Natural killer cell (primary cell): ENCODE results near the gene IL19. TPM values are rescaled to one million over a fixed set of nuclear protein-coding genes. Genes with fewer than 3 reads are reported as not detected.

Source experiments
- ATAC-seq, 3 donors: fragments of 150-1000 bp in 2 of 3; fragments of 200-7000 bp in 1 of 3; cut with Tn5 transposase; 1 replicate in 1 of 3; 2 replicates in 2 of 3; pipeline ENCODE4 v1.10.0; 2021; ENCODE audit warnings: mild to moderate bottlenecking in 2 of 3, moderate library complexity in 2 of 3
- DNase-seq, 2 donors: peaks; one replicate each; pipeline versions ENCODE4 v3.0.0 to v3.0.0-alpha.2; 2013 to 2021; ENCODE audit warnings: mixed read lengths in 1 of 2
- H3K27ac ChIP-seq: one replicate; pipeline ENCODE4 v1.5.1; 2013; ENCODE audit warnings: mild to moderate bottlenecking, low read length
- H3K27me3 ChIP-seq: one replicate; pipeline ENCODE4 v1.6.1; 2013; ENCODE audit warnings: low read length; ENCODE audit not compliant: control insufficient read depth, insufficient read depth
- H3K36me3 ChIP-seq: one replicate; pipeline ENCODE4 v1.6.1; 2013; ENCODE audit warnings: low read length; ENCODE audit not compliant: control insufficient read depth, insufficient read depth
- H3K4me1 ChIP-seq: one replicate; pipeline ENCODE4 v1.6.1; 2013; ENCODE audit warnings: low read length; ENCODE audit not compliant: control insufficient read depth, insufficient read depth
- H3K4me3 ChIP-seq: one replicate; pipeline ENCODE4 v1.5.1; 2013; ENCODE audit warnings: low read length
- H3K9me3 ChIP-seq: one replicate; pipeline ENCODE4 v1.6.1; 2013; ENCODE audit warnings: low read length; ENCODE audit not compliant: control insufficient read depth, insufficient read depth
- H3K27ac Mint-ChIP-seq, 2 donors: one replicate each; pipeline ENCODE4 v1.8.0; 2022; ENCODE audit warnings: mild to moderate bottlenecking in 2 of 2, mixed read lengths in 2 of 2, moderate library complexity in 1 of 2
- H3K27me3 Mint-ChIP-seq, 2 donors: one replicate each; pipeline ENCODE4 v1.8.0; 2022; ENCODE audit warnings: low read depth in 2 of 2, mixed read lengths in 2 of 2
- H3K36me3 Mint-ChIP-seq: one replicate; pipeline ENCODE4 v1.8.0; 2022; ENCODE audit warnings: mixed read lengths
- H3K4me1 Mint-ChIP-seq, 2 donors: one replicate each; pipeline ENCODE4 v1.8.0; 2022; ENCODE audit warnings: mixed read lengths in 2 of 2
- H3K4me3 Mint-ChIP-seq: one replicate; pipeline ENCODE4 v1.8.0; 2022; ENCODE audit warnings: mild to moderate bottlenecking, moderate library complexity, mixed read lengths
- H3K9me3 Mint-ChIP-seq, 2 donors: one replicate each; pipeline ENCODE4 v1.8.0; 2022; ENCODE audit warnings: mixed read lengths in 2 of 2
- WGBS: methylation state at CpG from one replicate; pipeline ENCODE4 v1.1.7; 2013; ENCODE audit warnings: missing lambda C conversion rate; ENCODE audit not compliant: insufficient coverage; 5-methylcytosine and 5-hydroxymethylcytosine counted together
- intact Hi-C: fragments of 100-400 bp; cut with micrococcal nuclease; formaldehyde crosslinking; loops from one replicate; pipeline ENCODE4 v1.14.2; 2022
- total RNA-seq, 4 donors: library from RNA; stranded (reverse); fragments of 120-200 nt in 1 of 4; gene quantifications; one replicate each; pipeline versions ENCODE4 v1.2.3 to v1.2.4, GENCODE V29; 2013 to 2022
- TF ChIP-seq, protein P1 (sequence below): fragments of 200-600 bp; IDR thresholded peaks from one replicate; pipeline ENCODE4 v1.8.0; 2022; ENCODE audit warnings: antibody characterized with exemption

IL19 gene, protein sequence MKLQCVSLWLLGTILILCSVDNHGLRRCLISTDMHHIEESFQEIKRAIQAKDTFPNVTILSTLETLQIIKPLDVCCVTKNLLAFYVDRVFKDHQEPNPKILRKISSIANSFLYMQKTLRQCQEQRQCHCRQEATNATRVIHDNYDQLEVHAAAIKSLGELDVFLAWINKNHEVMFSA
- total RNA-seq, result not detected
- total RNA-seq (2013), result 0.09 TPM

DNA sequence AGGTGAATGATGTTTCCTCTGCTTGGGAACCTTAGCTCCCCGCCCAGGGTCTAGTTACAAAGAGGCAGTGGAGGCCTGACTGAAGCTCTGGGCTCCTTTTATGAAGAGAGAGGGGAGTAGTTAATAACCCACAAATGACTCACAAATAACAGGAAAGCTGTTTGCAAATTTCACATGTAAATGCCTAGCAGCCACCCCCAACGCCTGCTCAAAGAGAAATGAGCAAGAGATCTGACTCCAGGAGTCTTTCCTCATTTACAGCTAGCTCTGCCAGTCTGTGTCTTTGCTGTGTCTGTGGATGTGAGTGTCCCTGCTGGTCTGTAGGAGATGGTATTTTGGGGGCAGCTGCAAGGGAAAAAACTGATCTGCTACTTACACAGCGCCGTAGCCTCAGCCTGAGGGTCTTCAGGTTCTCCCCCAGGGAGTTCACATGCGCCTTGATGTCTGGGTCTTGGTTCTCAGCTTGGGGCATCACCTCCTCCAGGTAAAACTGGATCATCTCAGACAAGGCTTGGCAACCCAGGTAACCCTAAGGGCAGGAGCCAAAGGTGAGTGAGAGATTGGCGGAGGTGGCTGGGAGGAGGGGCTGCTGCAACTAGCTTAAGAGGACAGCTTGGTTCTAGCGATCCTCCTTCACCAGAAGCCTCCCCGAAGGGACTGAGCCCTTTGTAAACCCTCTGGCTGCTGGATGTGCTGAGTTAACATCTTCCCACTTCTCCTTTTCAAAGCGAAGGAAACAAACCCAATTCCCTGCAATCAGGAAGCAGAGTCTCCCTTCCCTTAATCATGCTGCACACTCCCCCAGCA is at the start of gene IL19:
IL19 (plus strand) TSS at position 243 of the 807 bp plus-strand sequence. CDS start 65,890 bp downstream, outside the sequence.
- Histone ChIP-seq H3K4me3 (no peak within 1 kb of the TSS), H3K36me3 (no peaks in the 10 kb centered on the region)
- intact Hi-C loops, result no loop called here

DNA sequence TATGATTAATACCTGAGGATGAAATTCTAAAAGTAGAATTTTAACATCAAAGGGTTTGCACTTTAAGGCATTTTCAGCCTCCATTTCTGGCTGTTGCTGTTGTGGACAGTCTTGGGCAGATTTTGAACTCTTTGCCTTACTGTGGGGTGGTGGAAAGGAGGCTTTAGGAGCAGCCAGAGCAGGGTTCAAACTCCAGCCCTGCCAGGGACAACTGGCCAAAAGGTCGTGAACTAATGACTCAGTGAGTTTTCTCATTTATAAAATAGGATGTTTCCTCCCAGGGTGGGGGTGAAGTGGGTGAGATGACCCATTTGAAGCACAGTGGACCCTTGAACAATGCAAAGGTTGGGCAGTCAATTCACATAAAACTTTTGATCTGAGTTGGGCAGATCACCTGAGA is 49.1 kb upstream of the IL19 start:
- Histone ChIP-seq H3K36me3 (no peaks in the 10 kb centered on the region), H3K4me1 (peaks cover 64% of the 10 kb centered on the region), H3K27me3 (no peaks in the 10 kb centered on the region), H3K4me3 (no peak overlapping the region), H3K9me3 (no peaks in the 10 kb centered on the region), H3K27ac (no peak overlapping the region)
- Mint-ChIP-seq H3K9me3 (no peaks in the 10 kb centered on the region), H3K4me1 (peaks cover 66 to 80% of the 10 kb centered on the region in 2 donors), H3K27ac (peak overlapping the region in 1 of 2 donors; percentile 4), H3K27me3 (no peaks in the 10 kb centered on the region), H3K36me3 (no peaks in the 10 kb centered on the region), H3K4me3 (no peak overlapping the region)
- intact Hi-C loops, result no loop called here
- no peak for DNase-seq
- TF ChIP-seq, protein P1, sequence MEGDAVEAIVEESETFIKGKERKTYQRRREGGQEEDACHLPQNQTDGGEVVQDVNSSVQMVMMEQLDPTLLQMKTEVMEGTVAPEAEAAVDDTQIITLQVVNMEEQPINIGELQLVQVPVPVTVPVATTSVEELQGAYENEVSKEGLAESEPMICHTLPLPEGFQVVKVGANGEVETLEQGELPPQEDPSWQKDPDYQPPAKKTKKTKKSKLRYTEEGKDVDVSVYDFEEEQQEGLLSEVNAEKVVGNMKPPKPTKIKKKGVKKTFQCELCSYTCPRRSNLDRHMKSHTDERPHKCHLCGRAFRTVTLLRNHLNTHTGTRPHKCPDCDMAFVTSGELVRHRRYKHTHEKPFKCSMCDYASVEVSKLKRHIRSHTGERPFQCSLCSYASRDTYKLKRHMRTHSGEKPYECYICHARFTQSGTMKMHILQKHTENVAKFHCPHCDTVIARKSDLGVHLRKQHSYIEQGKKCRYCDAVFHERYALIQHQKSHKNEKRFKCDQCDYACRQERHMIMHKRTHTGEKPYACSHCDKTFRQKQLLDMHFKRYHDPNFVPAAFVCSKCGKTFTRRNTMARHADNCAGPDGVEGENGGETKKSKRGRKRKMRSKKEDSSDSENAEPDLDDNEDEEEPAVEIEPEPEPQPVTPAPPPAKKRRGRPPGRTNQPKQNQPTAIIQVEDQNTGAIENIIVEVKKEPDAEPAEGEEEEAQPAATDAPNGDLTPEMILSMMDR, result no peak
- 87% methylated on average over 1 of the region's 1 CpG for WGBS
- ATAC-seq, result no peak

More for the DNA sequence above, at the start of gene IL19:
- Mint-ChIP-seq H3K36me3 (no peaks in the 10 kb centered on the region), H3K27ac (peak within 1 kb of the TSS; percentile 41 to 73), H3K27me3 (peaks cover 10 to 16% of the 10 kb centered on the region in 2 donors), H3K4me3 (peak within 1 kb of the TSS; percentile 40), H3K4me1 (peaks cover 54 to 60% of the 10 kb centered on the region in 2 donors), H3K9me3 (no peaks in the 10 kb centered on the region)
- WGBS, result 69% methylated on average over 9 of the region's 9 CpGs
- H3K27ac ChIP-seq, result peak within 1 kb of the TSS; percentile 52
- no peaks in the 10 kb centered on the region for H3K9me3 ChIP-seq
- DNase-seq, result no peak
- TF ChIP-seq, protein P1, result no peak
- ATAC-seq, result no peak
- H3K4me1 ChIP-seq, result peaks cover 80% of the 10 kb centered on the region
- H3K27me3 ChIP-seq, result no peaks in the 10 kb centered on the region

DNA sequence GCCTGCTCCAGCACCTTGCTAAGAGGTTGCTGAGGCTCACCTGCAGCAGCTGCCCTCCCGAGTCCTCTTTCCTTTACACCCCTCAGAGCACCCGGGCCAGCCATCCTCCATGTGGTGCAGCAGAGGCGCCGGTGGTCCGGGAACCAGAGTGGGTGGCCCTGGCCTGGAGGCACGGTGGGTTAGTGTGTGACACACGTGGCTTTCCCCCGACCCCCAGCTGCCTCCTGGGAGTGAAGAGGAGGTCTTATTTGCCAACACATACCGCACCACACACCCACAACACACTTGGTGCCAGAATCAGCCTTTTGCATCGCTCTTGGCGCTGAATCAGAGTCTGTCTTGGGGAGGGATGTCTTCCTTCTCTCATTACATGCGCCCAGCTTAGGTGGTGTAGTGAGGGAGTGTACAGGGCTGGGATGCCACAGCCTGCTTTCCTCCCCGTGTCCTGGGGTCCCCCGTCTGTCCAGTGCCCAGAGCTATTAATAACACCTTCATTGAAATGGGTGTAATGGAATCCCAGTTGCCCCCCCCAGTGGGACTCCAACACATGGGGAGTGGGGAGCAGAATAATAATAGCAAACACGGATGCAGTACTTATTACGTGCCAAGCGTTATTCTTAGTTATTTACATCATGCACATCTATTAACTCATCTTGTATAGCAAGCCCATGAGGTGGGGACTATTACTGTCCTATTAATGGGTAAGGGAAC is 47.7 kb upstream of the IL19 start:
- Histone ChIP-seq H3K27me3 (no peaks in the 10 kb centered on the region), H3K9me3 (no peaks in the 10 kb centered on the region), H3K4me3 (no peak overlapping the region), H3K27ac (no peak overlapping the region), H3K4me1 (peaks cover 59% of the 10 kb centered on the region), H3K36me3 (no peaks in the 10 kb centered on the region)
- intact Hi-C loops, result no loop called here
- TF ChIP-seq, protein P1, result no peak
- ATAC-seq (no peak), DNase-seq (no peak)
- Mint-ChIP-seq H3K27me3 (no peaks in the 10 kb centered on the region), H3K36me3 (no peaks in the 10 kb centered on the region), H3K4me3 (peak overlapping the region; percentile 13), H3K4me1 (peaks cover 59 to 79% of the 10 kb centered on the region in 2 donors), H3K27ac (no peak overlapping the region), H3K9me3 (no peaks in the 10 kb centered on the region)
- WGBS, result 76% methylated on average over 9 of the region's 17 CpGs
